Fibroblast of lung (primary cell): ENCODE results near the gene SLC25A12. TPM values are rescaled to one million over a fixed set of nuclear protein-coding genes. Genes with fewer than 3 reads are reported as not detected.
A peak's percentile ranks its signal among the peaks of the same experiment; 100 is the strongest.

Source experiments
- DNase-seq, 2 donors: peaks; one replicate each; pipeline versions ENCODE4 v3.0.0 to v3.0.0-alpha.2; 2010; ENCODE audit warnings: low read depth in 2 of 2
- H2AFZ ChIP-seq: 2 replicates; pipeline ENCODE4 v1.5.1; 2012; ENCODE audit warnings: low read length, control low read depth, inconsistent platforms
- H3K27ac ChIP-seq: 2 replicates; pipeline ENCODE4 v1.5.1; 2011; ENCODE audit warnings: low read length, control low read depth; ENCODE audit not compliant: insufficient read depth
- H3K27me3 ChIP-seq: 2 replicates; pipeline ENCODE4 v1.5.1; 2011; ENCODE audit warnings: mild to moderate bottlenecking, low read length; ENCODE audit not compliant: control insufficient read depth, insufficient read depth
- H3K36me3 ChIP-seq: 2 replicates; pipeline ENCODE4 v1.5.1; 2011; ENCODE audit warnings: low read length; ENCODE audit not compliant: control insufficient read depth, insufficient read depth
- H3K4me1 ChIP-seq: 2 replicates; pipeline ENCODE4 v1.5.1; 2011; ENCODE audit warnings: low read length; ENCODE audit not compliant: control insufficient read depth, insufficient read depth; ENCODE audit errors: extremely low read depth
- H3K4me2 ChIP-seq: 2 replicates; pipeline ENCODE4 v1.5.1; 2011; ENCODE audit warnings: low read length, control low read depth; ENCODE audit not compliant: insufficient read depth; ENCODE audit errors: extremely low read depth
- H3K4me3 ChIP-seq, 4 experiments: fragments of 200-600 bp in 1 of 4; sonication (generic) in 1 of 4; replicated peaks in 1 of 4; 2 replicates each; pipeline ENCODE4 v1.5.1; 2011 to 2016; ENCODE audit warnings: low read length in 4 of 4, low read depth in 3 of 4, mild to moderate bottlenecking in 3 of 4, control low read depth in 2 of 4, inconsistent platforms in 1 of 4, mixed read lengths in 1 of 4; ENCODE audit not compliant: insufficient read depth in 1 of 4; ENCODE audit errors: control extremely low read depth in 1 of 4
- H3K79me2 ChIP-seq: 2 replicates; pipeline ENCODE4 v1.5.1; 2012; ENCODE audit warnings: mild to moderate bottlenecking, low read length, inconsistent platforms; ENCODE audit not compliant: control insufficient read depth, insufficient read depth
- H3K9ac ChIP-seq: 2 replicates; pipeline ENCODE4 v1.5.1; 2011; ENCODE audit warnings: mild to moderate bottlenecking, low read length, control low read depth; ENCODE audit not compliant: insufficient read depth
- H3K9me3 ChIP-seq: 2 replicates; pipeline ENCODE4 v1.5.1; 2012; ENCODE audit warnings: low read depth, low read length; ENCODE audit not compliant: control insufficient read depth, insufficient read depth
- H4K20me1 ChIP-seq: 2 replicates; pipeline ENCODE4 v1.5.1; 2011; ENCODE audit warnings: low read length; ENCODE audit not compliant: control insufficient read depth, insufficient read depth; ENCODE audit errors: extremely low read depth
- CTCF ChIP-seq, 2 donors: IDR thresholded peaks in 1 of 2; conservative IDR thresholded peaks in 1 of 2; 1 replicate in 1 of 2; 2 replicates in 1 of 2; pipeline ENCODE4 v1.5.1; 2011 to 2012; ENCODE audit warnings: low read length in 2 of 2, control low read depth in 1 of 2, inconsistent platforms in 1 of 2, low read depth in 1 of 2, mild to moderate bottlenecking in 1 of 2
- EZH2 ChIP-seq: IDR thresholded peaks from 2 replicates; pipeline ENCODE4 v1.5.1; 2012; ENCODE audit warnings: low read length, control low read depth, mild to moderate bottlenecking; ENCODE audit errors: missing control alignments
- polyA plus RNA-seq, 2 donors: library from polyadenylated mRNA; depleted of rRNA in 1 of 2; stranded (reverse) in 1 of 2; unstranded in 1 of 2; fragments of >200 nt; gene quantifications; 2 replicates each; pipeline ENCODE4 v1.2.1, GENCODE V29; 2011 to 2012; ENCODE audit warnings: missing spikeins in 1 of 2
- total RNA-seq: library from RNA; depleted of rRNA; stranded (reverse); fragments of >200 nt; gene quantifications from 2 replicates; pipeline ENCODE4 v1.2.1, GENCODE V29; 2014

Gene SLC25A12
- total and polyA plus RNA-seq, 2 donors (not counting 1 experiment from before 2014, with no cell fraction given): 21.5 to 25.9 TPM

GRCh38 chr2:171832489-171832888 is 61.6 kb downstream of the SLC25A12 start:
- DNase-seq: no peak
- peaks cover 11% of the 10 kb centered on the region for H3K36me3 ChIP-seq
- H3K9me3 ChIP-seq: no peaks in the 10 kb centered on the region
- no peaks in the 10 kb centered on the region for H3K4me1 ChIP-seq
- no peak overlapping the region for H3K27ac ChIP-seq
- no peak for TF ChIP-seq EZH2
- no peak for TF ChIP-seq CTCF (conservative IDR thresholded peaks at IDR 0.05 in 1 of 2, IDR thresholded peaks at IDR 0.05 in 1 of 2; ENCODE audit: low read depth in 1 of 2, low read length in 2 of 2)
- no peak overlapping the region for H3K4me3 ChIP-seq
- no peaks in the 10 kb centered on the region for H3K27me3 ChIP-seq
- H3K79me2 ChIP-seq: no peaks in the 10 kb centered on the region
- H4K20me1 ChIP-seq: no peaks in the 10 kb centered on the region
- H3K4me2 ChIP-seq: no peak overlapping the region
- no peak overlapping the region for H3K9ac ChIP-seq
- no peak overlapping the region for H2AFZ ChIP-seq

GRCh38 chr2:171830039-171830438 is 64.0 kb downstream of the SLC25A12 start:
- Histone ChIP-seq H3K79me2 (no peaks in the 10 kb centered on the region), H3K9me3 (no peaks in the 10 kb centered on the region), H3K4me3 (no peak overlapping the region), H3K27me3 (no peaks in the 10 kb centered on the region), H2AFZ (no peak overlapping the region), H3K4me1 (no peaks in the 10 kb centered on the region), H4K20me1 (no peaks in the 10 kb centered on the region), H3K4me2 (no peak overlapping the region), H3K9ac (no peak overlapping the region), H3K36me3 (peaks cover 5% of the 10 kb centered on the region), H3K27ac (no peak overlapping the region)
- no peak for DNase-seq
- TF ChIP-seq CTCF (conservative IDR thresholded peaks at IDR 0.05 in 1 of 2, IDR thresholded peaks at IDR 0.05 in 1 of 2; ENCODE audit: low read depth in 1 of 2, low read length in 2 of 2) (no peak), EZH2 (no peak)

- DNase-seq: peak in 1 of 2 donors; percentile 33
- Histone ChIP-seq H2AFZ (no peak overlapping the region), H3K4me3 (no peak overlapping the region), H3K4me1 (no peaks in the 10 kb centered on the region), H3K36me3 (no peaks in the 10 kb centered on the region), H4K20me1 (no peaks in the 10 kb centered on the region), H3K27me3 (no peaks in the 10 kb centered on the region), H3K4me2 (no peak overlapping the region), H3K9me3 (no peaks in the 10 kb centered on the region), H3K27ac (no peak overlapping the region), H3K79me2 (no peaks in the 10 kb centered on the region), H3K9ac (no peak overlapping the region)
- TF ChIP-seq EZH2 (no peak), CTCF (conservative IDR thresholded peaks at IDR 0.05 in 1 of 2, IDR thresholded peaks at IDR 0.05 in 1 of 2; ENCODE audit: low read depth in 1 of 2, low read length in 2 of 2) (no peak)
These were observed 70.0 kb downstream of the SLC25A12 start for GRCh38 chr2:171824086-171824485.
